ENCODE data around the gene APH1A. TPM values are rescaled to one million over a fixed set of nuclear protein-coding genes. Genes with fewer than 3 reads are reported as not detected.

The APH1A gene
- total and polyA plus RNA-seq, 9 of the 15 experiments (the other 6 are each of a cell fraction or from before 2014, with no cell fraction given), result 5.6 to 123 (median 77.0) TPM

GRCh38 chr1:150235852-150236613, 32.8 kb downstream of the APH1A start, which contains the start of gene ANP32E (continued):
- 0 out of 2 replicates have a peak, but pooled peaks have one; percentile 54 for TF ChIP-seq ZNF232 (CRISPR knock-in tag; IDR thresholded peaks at IDR 0.05)
- no peak for TF ChIP-seq ERF (CRISPR knock-in tag; IDR thresholded peaks at IDR 0.05)
- peak; percentile 98 for TF ChIP-seq ASH1L (IDR thresholded peaks at IDR 0.05; ENCODE audit: borderline replicate concordance, low read depth, partially characterized antibody)
- TF ChIP-seq RNF2 (IDR thresholded peaks at IDR 0.05), result peak; percentile 82
- TF ChIP-seq EHMT2 (IDR thresholded peaks at IDR 0.05), result peak; percentile 49; the same call in 1 of the 2 replicates
- 0 out of 2 replicates have a peak, but pooled peaks have one; percentile 63 for TF ChIP-seq CCAR2 (IDR thresholded peaks at IDR 0.05; ENCODE audit: low read depth, low read length)
- no peak for TF ChIP-seq JUNB (CRISPR knock-in tag; conservative IDR thresholded peaks at IDR 0.05)
- no peak for TF ChIP-seq SAFB2 (IDR thresholded peaks at IDR 0.05; ENCODE audit: borderline replicate concordance, low read depth, low read length, severe bottlenecking)
- no peak for TF ChIP-seq SMC3 (conservative IDR thresholded peaks at IDR 0.05; ENCODE audit: insufficient read depth, low read depth, low read length)
- peak; percentile 52 for TF ChIP-seq LEF1 (IDR thresholded peaks at IDR 0.05)
- peak; percentile 71 for TF ChIP-seq GABPB1 (CRISPR knock-in tag; IDR thresholded peaks at IDR 0.05)
- TF ChIP-seq ZNF644 (tag; IDR thresholded peaks at IDR 0.05; ENCODE audit: low read depth), result no peak; the same call in 1 of the 2 replicates
- TF ChIP-seq TAF9B (IDR thresholded peaks at IDR 0.05; ENCODE audit: partially characterized antibody), result peak; percentile 100
- no peak for TF ChIP-seq GTF2B (IDR thresholded peaks at IDR 0.05; ENCODE audit: extremely low read depth, insufficient read length)
- peak; percentile 61; the same call in 1 of the 2 replicates for TF ChIP-seq NFE2 (IDR thresholded peaks at IDR 0.05; ENCODE audit: low read depth)
- no peak for TF ChIP-seq HMGN3 (IDR thresholded peaks at IDR 0.05; ENCODE audit: borderline replicate concordance, extremely low read depth, insufficient read length, low read depth, low read length)
- peak; percentile 49 for TF ChIP-seq ZFX (CRISPR knock-in tag; IDR thresholded peaks at IDR 0.05)
- peak; percentile 98 for TF ChIP-seq MBD2 (IDR thresholded peaks at IDR 0.05; ENCODE audit: borderline replicate concordance, low read depth)
- TF ChIP-seq NFXL1 (CRISPR knock-in tag; IDR thresholded peaks at IDR 0.05), result no peak
- TF ChIP-seq FOS (IDR thresholded peaks at IDR 0.05; ENCODE audit: extremely low read depth, insufficient read length), result peak; percentile 98
- no peak for TF ChIP-seq KLF13 (tag; IDR thresholded peaks at IDR 0.05; ENCODE audit: borderline replicate concordance, low read depth)
- TF ChIP-seq ZFP1 (CRISPR knock-in tag; IDR thresholded peaks at IDR 0.05), result no peak
- no peak for TF ChIP-seq RFX1 (IDR thresholded peaks at IDR 0.05)
- TF ChIP-seq BRF1 (IDR thresholded peaks at IDR 0.05; ENCODE audit: borderline replicate concordance, extremely low read depth, insufficient read length), result no peak
- TF ChIP-seq MEF2A (IDR thresholded peaks at IDR 0.05; ENCODE audit: control insufficient read depth, low read depth, low read length), result no peak
- no peak for TF ChIP-seq RAD51 (IDR thresholded peaks at IDR 0.05; ENCODE audit: borderline replicate concordance, low read depth)
- peak; percentile 14; the same call in 1 of the 2 replicates for TF ChIP-seq TRIM28 (IDR thresholded peaks at IDR 0.05)
- no peak; the same call in 1 of the 2 replicates for TF ChIP-seq ETV1 (tag; conservative IDR thresholded peaks at IDR 0.05; ENCODE audit: low read depth)
- TF ChIP-seq ZNF174 (CRISPR knock-in tag; IDR thresholded peaks at IDR 0.05), result no peak

All from K562 (cell line).